RWPE1 (cell line): Measurements from ENCODE around the gene NPAS2.

Experiments
- CTCF ChIA-PET: fragments of 350-600 bp; sonication (Branson Sonifier 250); formaldehyde crosslinking; extraction: SDS; loops from one replicate; lab custom pipeline; 2021; lab: Yijun Ruan, JAX
- POLR2A ChIA-PET: fragments of 400-600 bp; formaldehyde crosslinking; extraction: SDS; loops from one replicate; lab custom pipeline; 2020; ENCODE audit warnings: antibody characterized with exemption; ENCODE audit not compliant: low non-redundant PET; lab: Yijun Ruan, JAX
- DNase-seq: peaks from one replicate; pipeline ENCODE4 v3.0.0; 2012; ENCODE audit warnings: low spot score
- H3K27ac ChIP-seq: fragments of 450-650 bp; 2 replicates; pipeline ENCODE4 v1.5.1; 2017
- TF ChIP-seq, protein P1 (sequence below): fragments of 450-650 bp; conservative IDR thresholded peaks from 2 replicates; pipeline ENCODE4 v1.5.1; 2017; ENCODE audit warnings: low read depth, mild to moderate bottlenecking

NPAS2 gene

DNA sequence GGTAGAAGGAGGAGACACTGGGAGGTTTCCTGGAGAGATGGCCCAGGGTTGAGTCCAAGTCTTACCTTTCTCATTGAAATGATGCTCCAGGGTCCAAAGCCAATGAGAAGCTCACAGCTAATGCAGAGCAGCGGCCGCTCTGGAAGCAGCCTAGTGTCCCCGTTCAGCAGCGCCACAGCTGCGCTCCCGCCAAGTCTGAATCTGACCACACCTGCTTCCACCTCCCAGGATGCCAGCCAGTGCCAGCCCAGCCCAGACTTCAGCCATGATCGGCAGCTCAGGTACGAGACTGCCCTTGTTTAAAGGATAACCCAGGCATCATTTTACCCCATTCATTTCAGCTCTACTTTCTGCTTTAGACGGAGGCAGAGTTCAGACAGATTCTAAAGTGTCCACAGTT, 170.2 kb downstream of the NPAS2 start:
- POLR2A ChIA-PET: no interaction called here
- CTCF ChIA-PET: interaction anchor here (1.3 kb wide), 1 partner anchor 380 kb away, joined by 5 read pairs; no protein-coding TSS in a partner anchor
- H3K27ac ChIP-seq: no peak overlapping the region
- TF ChIP-seq, protein P1, sequence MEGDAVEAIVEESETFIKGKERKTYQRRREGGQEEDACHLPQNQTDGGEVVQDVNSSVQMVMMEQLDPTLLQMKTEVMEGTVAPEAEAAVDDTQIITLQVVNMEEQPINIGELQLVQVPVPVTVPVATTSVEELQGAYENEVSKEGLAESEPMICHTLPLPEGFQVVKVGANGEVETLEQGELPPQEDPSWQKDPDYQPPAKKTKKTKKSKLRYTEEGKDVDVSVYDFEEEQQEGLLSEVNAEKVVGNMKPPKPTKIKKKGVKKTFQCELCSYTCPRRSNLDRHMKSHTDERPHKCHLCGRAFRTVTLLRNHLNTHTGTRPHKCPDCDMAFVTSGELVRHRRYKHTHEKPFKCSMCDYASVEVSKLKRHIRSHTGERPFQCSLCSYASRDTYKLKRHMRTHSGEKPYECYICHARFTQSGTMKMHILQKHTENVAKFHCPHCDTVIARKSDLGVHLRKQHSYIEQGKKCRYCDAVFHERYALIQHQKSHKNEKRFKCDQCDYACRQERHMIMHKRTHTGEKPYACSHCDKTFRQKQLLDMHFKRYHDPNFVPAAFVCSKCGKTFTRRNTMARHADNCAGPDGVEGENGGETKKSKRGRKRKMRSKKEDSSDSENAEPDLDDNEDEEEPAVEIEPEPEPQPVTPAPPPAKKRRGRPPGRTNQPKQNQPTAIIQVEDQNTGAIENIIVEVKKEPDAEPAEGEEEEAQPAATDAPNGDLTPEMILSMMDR: no peak
- DNase-seq: no peak

- H3K27ac ChIP-seq: no peak overlapping the region
- ChIA-PET CTCF (interaction anchor here (0.7 to 1.3 kb wide), 2 partner anchors 381 to 396 kb away, joined by 4 to 5 read pairs; no protein-coding TSS in a partner anchor), POLR2A (no interaction called here)
- DNase-seq: no peak
- TF ChIP-seq, protein P1: no peak
Measured at GRCh38 chr2:100990650-100991403, 170.9 kb downstream of the NPAS2 start.

DNA sequence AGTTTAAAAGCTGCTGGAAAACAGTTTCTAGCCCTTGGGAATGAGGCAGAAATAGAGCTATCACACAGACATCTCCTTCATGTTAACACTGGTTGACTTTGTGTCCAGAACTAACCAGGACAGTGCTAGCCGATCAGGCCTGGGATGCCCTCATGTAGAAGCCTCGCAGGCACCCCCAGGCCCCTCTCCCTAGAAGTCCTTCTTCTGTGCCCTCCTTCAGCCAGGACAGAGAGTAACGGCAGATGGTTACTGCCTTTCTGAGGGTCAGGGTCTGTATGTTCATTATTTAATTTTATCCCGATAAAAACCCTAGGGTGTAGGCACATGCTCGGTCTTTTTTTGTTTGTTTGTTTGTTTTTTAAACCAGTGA, 171.4 kb downstream of the NPAS2 start:
- ChIA-PET POLR2A (no interaction called here), CTCF (interaction anchor here (0.7 to 1.3 kb wide), 2 partner anchors 382 to 397 kb away, joined by 4 to 5 read pairs; no protein-coding TSS in a partner anchor)
- no peak overlapping the region for H3K27ac ChIP-seq
- no peak for DNase-seq
- TF ChIP-seq, protein P1: no peak

DNA sequence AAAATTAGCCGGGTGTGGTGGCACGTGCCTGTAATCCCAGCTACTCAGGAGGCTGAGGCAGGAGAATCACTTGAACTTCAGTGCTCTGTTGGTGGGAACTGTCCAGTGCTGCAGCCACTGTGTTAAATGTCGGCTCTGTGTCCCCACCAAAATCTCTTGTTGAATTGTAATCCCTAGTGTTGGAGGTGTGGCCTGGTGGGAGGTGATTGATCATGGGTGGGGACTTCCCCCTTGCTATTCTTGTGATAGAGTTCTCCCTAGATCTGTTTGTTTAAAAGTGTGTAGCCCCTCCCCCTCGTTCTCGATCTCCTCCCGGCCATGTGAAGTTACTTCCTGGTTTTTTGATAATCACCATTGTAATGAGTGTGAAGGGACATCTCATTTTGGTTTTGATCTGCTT, 172.3 kb downstream of the NPAS2 start:
- H3K27ac ChIP-seq: no peak overlapping the region
- CTCF ChIA-PET: no interaction called here
- no peak for DNase-seq
- TF ChIP-seq, protein P1: no peak
- POLR2A ChIA-PET: no interaction called here

- ChIA-PET CTCF (interaction anchor here (0.5 kb wide), 1 partner anchor 287 kb away, joined by 3 read pairs; no protein-coding TSS in a partner anchor), POLR2A (no interaction called here)
- DNase-seq: no peak
- TF ChIP-seq, protein P1: no peak
- H3K27ac ChIP-seq: no peak overlapping the region
Measured at GRCh38 chr2:100993294-100993693, 173.4 kb downstream of the NPAS2 start.

GRCh38 chr2:100995309-100996075, 175.6 kb downstream of the NPAS2 start:
- ChIA-PET POLR2A (interaction anchor here (0.6 kb wide), 1 partner anchor 223 kb away, joined by 3 read pairs; no protein-coding TSS in a partner anchor), CTCF (interaction anchor here (0.6 kb wide), 1 partner anchor 141 kb away, joined by 3 read pairs; no protein-coding TSS in a partner anchor)
- DNase-seq: no peak
- TF ChIP-seq, protein P1: no peak
- H3K27ac ChIP-seq: no peak overlapping the region
